ENCODE measurements around the gene DNAJC6. TPM values are rescaled to one million over a fixed set of nuclear protein-coding genes. Genes with fewer than 3 reads are reported as not detected.
"Not testable (repeated sequence)": the region's sequence is repeated elsewhere in the genome, so short reads cannot be mapped to it uniquely, and the experiment has no call there.

Gene DNAJC6
- total RNA-seq, 2 experiments from 2014 or later: 4.8 to 5.6 TPM

GRCh38 chr1:65289449-65289848 lies 19.9 kb upstream of the DNAJC6 start:
- CTCF ChIA-PET: interaction anchor here (0.7 kb wide), 1 partner anchor 42 kb away, joined by 4 read pairs; no protein-coding TSS in a partner anchor
- POLR2A ChIA-PET: interaction anchor here (0.6 kb wide), 1 partner anchor 27 kb away, joined by 3 read pairs; no protein-coding TSS in a partner anchor

GRCh38 chr1:65291818-65292217 lies 17.5 kb upstream of the DNAJC6 start:
- CTCF ChIA-PET: interaction anchor here (0.6 kb wide), 1 partner anchor 14 kb away, joined by 3 read pairs; no protein-coding TSS in a partner anchor
- POLR2A ChIA-PET: not testable (repeated sequence)

- ChIA-PET CTCF (no interaction called here), POLR2A (no interaction called here)
These were observed 16.3 kb upstream of the DNAJC6 start for GRCh38 chr1:65292861-65293593.

DNA sequence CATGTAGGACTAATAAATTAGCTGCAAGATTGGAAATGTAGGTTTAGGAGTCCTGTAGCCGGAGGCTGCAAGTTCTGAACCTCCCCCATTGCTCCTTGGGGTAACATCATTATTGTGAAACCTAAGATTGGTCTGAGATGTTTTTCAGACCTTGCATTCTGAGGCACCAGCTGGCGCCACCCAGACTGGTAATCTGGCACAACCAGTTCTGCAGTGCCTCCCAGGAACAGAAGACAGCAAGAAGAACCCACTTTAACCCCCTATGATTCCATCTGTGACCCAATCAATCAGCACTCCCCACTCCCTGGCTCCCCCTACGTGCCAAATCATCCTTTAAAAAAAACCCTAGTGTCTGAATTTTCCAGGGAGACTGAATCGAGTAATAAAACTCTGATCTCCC lies 11.6 kb upstream of the DNAJC6 start:
- CTCF ChIA-PET: no interaction called here
- POLR2A ChIA-PET: no interaction called here

DNA sequence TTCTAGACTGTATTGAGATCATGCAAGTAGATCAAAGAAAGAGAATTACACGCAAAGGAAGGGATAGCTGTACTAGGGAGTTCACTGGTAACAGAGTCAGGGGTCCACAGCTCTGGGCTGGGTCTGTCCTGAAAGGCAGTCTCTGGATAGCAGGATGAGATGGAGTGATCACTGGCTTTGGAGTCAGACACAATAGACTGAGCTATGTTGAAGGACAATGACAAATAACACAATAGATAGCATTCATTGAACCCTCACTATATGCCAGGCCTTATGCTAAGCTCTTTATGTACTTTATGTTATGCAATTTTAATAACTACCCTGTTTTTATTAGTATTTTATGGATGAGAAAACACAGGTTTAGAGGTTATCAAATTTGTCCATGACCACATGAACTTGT lies 10.0 kb upstream of the DNAJC6 start:
- POLR2A ChIA-PET: no interaction called here
- CTCF ChIA-PET: no interaction called here

DNA sequence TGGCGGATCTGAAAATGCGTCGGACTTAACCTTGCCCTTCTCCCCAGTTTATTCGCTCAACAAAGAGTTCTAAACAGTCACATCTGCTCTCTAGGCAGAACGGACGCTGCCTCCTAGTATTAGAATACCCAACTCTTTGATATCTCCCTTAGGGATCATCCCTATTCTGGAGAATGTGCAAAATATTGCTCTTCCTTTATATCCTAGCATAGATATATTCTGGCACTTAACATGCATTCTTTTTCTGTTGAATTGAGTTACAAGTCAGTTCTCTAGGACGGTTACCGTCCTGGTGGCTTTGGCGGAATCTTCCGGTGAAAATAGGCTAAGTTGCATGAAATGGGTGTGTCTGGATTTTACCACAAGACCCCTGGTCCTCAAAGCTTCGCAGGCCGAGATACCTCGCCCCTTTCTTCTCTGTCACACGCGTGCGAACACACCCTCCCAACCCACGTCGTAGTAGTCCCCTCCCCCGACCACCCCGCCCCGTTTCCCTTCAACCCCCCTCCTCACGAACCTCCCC lies 501 bp upstream of the DNAJC6 start:
- CTCF ChIA-PET: interaction anchor here (2.2 kb wide), 1 partner anchor 93 kb away, joined by 4 read pairs; no protein-coding TSS in a partner anchor
- POLR2A ChIA-PET: interaction anchor here (0.7 kb wide), 1 partner anchor 55 kb away, joined by 7 read pairs; no protein-coding TSS in a partner anchor

- ChIA-PET POLR2A (no interaction called here), CTCF (interaction anchor here (2.2 kb wide), 1 partner anchor 95 kb away, joined by 4 read pairs; no protein-coding TSS in a partner anchor)
These were observed 790 bp downstream of the DNAJC6 start for GRCh38 chr1:65310078-65310587.

- CTCF ChIA-PET: interaction anchor here (0.5 kb wide), 1 partner anchor 81 kb away, joined by 3 read pairs; no protein-coding TSS in a partner anchor
These were observed 2.4 kb downstream of the DNAJC6 start for GRCh38 chr1:65311760-65312159.

GRCh38 chr1:65316233-65316632 lies 6.9 kb downstream of the DNAJC6 start:
- CTCF ChIA-PET: no interaction called here
- POLR2A ChIA-PET: no interaction called here

More at GRCh38 chr1:65311760-65312159, 2.4 kb downstream of the DNAJC6 start:
- POLR2A ChIA-PET: no interaction called here

DNA sequence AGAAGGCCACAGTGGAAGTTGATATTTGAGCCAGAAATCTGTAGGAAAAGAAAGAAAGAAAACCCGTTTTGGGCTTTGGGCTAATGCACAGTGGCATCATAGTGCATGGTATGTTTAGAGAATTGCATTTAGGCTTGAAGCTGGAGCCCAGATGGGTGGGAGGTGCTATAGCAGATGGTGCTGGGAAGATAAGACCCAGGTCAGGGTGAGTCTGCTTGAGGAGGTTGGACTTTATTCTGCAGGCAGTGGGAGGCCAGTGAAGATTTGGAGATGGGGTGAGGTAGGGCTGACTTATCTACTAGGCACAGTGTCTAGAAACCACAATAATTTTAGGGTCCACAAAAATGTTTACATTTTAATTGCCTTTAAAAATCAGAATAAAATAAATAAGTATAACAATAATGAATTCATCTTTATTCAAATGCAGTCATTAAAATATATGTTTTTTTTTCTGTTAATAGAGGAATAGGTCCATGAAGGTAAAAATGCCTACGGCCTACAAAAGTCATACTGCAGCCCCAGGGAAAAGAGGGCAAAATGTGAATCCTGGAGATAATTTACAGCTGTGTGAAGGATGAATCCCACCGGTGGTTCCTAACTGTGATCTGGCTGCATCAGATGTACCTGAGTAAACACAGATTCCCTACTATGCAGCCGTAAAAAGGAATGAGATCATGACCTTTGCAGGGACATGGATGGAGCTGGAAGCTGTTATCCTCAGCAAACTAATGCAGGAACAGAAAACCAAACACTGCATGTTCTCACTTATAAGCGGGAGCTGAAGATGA lies 8.7 kb downstream of the DNAJC6 start:
- ChIA-PET CTCF (no interaction called here), POLR2A (no interaction called here)

- ChIA-PET CTCF (no interaction called here), POLR2A (no interaction called here)
These were observed 9.8 kb downstream of the DNAJC6 start for GRCh38 chr1:65319141-65319540.

DNA sequence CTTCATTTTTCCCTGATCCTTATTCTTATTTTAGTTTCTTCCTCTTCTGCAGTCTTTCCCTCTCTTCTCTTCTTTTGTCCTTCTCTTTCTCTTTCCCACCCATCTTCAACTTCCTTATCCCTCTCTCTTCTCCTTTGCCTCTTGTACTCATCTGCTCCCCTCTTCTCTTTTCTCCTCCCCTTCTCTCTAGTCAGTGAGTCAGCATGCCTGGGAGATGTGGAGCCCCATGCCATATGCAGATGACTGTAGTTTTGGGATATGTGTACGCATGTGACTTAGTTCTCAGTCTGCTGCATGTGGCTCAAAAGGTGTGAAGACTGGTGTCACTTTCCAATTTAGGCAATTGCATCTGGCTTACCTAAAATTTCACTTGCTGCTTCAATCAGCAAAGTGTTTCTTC lies 10.4 kb downstream of the DNAJC6 start:
- ChIA-PET POLR2A (no interaction called here), CTCF (no interaction called here)

- CTCF ChIA-PET: no interaction called here
These were observed 12.5 kb downstream of the DNAJC6 start for GRCh38 chr1:65321879-65322278.

DNA sequence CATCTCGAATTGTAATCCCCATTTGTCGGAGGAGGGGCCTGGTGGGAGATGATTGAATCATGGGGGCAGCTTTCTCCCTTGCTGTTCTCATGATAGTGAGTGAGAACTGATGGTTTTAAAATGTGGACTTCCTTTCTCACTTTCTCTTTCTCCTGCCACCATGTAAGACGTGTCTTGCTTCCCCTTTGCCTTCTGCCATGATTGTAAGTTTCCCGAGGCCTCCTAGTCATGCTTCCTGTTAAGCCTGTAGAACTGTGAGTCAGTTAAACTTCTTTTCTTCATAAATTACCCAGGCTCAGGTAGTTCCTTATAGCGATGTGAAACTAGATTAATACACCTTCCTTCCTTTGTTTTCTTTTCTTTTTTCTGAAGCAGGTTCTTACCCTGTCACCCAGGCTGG lies 13.9 kb downstream of the DNAJC6 start:
- ChIA-PET CTCF (no interaction called here), POLR2A (no interaction called here)

More at GRCh38 chr1:65321879-65322278, 12.5 kb downstream of the DNAJC6 start:
- POLR2A ChIA-PET: no interaction called here

GRCh38 chr1:65330021-65330420 lies 20.7 kb downstream of the DNAJC6 start:
- ChIA-PET POLR2A (no interaction called here), CTCF (no interaction called here)

- ChIA-PET CTCF (no interaction called here), POLR2A (no interaction called here)
These were observed 21.5 kb downstream of the DNAJC6 start for GRCh38 chr1:65330822-65331221.

- CTCF ChIA-PET: no interaction called here
- POLR2A ChIA-PET: no interaction called here
These were observed 23.5 kb downstream of the DNAJC6 start for GRCh38 chr1:65332821-65333220.

DNA sequence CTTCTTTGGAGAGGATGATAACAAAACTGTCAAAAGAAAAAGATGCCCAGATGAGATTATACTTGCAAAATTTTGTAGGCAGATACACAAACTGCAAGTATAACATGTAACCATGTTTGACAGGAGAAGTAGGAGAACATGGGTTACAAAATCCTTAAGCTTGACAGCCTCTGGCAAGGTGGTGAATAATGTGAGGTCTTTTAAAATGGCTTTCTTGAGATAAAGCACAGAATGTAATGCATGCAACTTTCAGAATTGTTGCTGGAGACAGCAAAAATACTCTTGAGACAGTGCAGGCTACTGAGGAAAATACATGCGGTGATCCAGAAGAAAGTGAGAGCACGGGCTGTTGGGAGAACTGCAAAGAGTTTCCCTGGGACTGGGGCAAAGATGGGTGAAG lies 24.7 kb downstream of the DNAJC6 start:
- CTCF ChIA-PET: interaction anchor here (1.3 kb wide), 1 partner anchor 30 kb away, joined by 3 read pairs; no protein-coding TSS in a partner anchor
- POLR2A ChIA-PET: no interaction called here

DNA sequence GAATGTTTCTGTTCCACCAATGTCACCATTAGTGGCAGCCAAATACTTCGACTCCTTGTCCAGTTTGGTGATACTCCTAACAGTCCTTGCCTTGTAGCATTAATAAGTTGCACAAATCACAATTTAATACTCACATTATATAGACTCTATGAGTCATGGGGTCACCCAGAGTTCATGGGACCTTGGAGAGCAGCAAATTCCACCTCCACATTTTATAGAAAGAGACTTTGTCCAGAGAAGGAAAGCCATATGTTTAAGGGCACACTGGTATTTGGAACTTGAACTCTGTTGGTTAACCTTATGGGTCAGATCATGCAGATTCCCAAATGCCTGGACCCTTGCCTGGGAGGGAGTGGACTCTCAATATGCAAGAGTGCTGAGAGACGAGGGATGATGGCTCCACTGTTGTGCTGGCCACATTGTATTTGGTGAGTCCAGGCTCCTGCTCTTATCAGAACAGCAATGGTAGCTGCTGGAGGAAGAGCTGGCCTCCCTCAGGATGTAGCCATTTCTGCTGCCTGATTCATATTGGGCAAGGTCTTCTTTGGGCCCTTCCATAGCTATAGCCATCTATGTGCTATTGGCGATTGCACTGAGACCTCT lies 30.6 kb downstream of the DNAJC6 start:
- CTCF ChIA-PET: no interaction called here
- POLR2A ChIA-PET: no interaction called here

GRCh38 chr1:65341381-65341780 lies 32.0 kb downstream of the DNAJC6 start:
- POLR2A ChIA-PET: no interaction called here
- CTCF ChIA-PET: no interaction called here
